SKM-1 (cell line): ENCODE data around the gene UBE3D.
"Not testable (repeated sequence)": the region's sequence is repeated elsewhere in the genome, so short reads cannot be mapped to it uniquely, and the experiment has no call there.

Experiments used
- DNase-seq: peaks from one replicate; lab custom pipeline; 2025; ENCODE audit not compliant: unreplicated experiment; lab: John Stamatoyannopoulos, UW

Gene UBE3D

GRCh38 chr6:82877213-82878195, 188.1 kb downstream of the UBE3D start:
- DNase-seq = no peak

- no peak for DNase-seq
Measured at GRCh38 chr6:82875573-82876185, 190.0 kb downstream of the UBE3D start.

GRCh38 chr6:82874867-82875266, 190.8 kb downstream of the UBE3D start:
- DNase-seq = no peak

GRCh38 chr6:82872185-82872584, 193.5 kb downstream of the UBE3D start:
- DNase-seq = no peak

GRCh38 chr6:82870582-82871172, 195.0 kb downstream of the UBE3D start:
- DNase-seq = no peak

- DNase-seq = no peak
Measured at GRCh38 chr6:82869493-82869892, 196.1 kb downstream of the UBE3D start.

- DNase-seq = no peak
Measured at GRCh38 chr6:82867946-82868345, 197.7 kb downstream of the UBE3D start.

- DNase-seq = no peak
Measured at GRCh38 chr6:82866446-82866845, 199.2 kb downstream of the UBE3D start.

- DNase-seq = no peak
Measured at GRCh38 chr6:82865461-82865860, 200.2 kb downstream of the UBE3D start.

GRCh38 chr6:82863781-82864180, 201.9 kb downstream of the UBE3D start:
- no peak for DNase-seq

GRCh38 chr6:82862543-82862942, 203.1 kb downstream of the UBE3D start:
- no peak for DNase-seq

GRCh38 chr6:82861121-82861520, 204.5 kb downstream of the UBE3D start:
- no peak for DNase-seq

GRCh38 chr6:82856077-82856476, 209.6 kb downstream of the UBE3D start:
- DNase-seq = not testable (repeated sequence)

GRCh38 chr6:82852904-82853303, 212.7 kb downstream of the UBE3D start:
- DNase-seq = not testable (repeated sequence)

GRCh38 chr6:82843291-82843885, 222.3 kb downstream of the UBE3D start:
- DNase-seq = no peak

- no peak for DNase-seq
Measured at GRCh38 chr6:82842721-82843120, 222.9 kb downstream of the UBE3D start.
